SJSA1 (cell line): Measurements from ENCODE around the gene MBOAT7. TPM values are rescaled to one million over a fixed set of nuclear protein-coding genes. Genes with fewer than 3 reads are reported as not detected.

Experiments used
- DNase-seq, 2 experiments: peaks; one replicate each; pipeline ENCODE4 v3.0.0-alpha.2; 2015 to 2020; ENCODE audit warnings: low spot score in 2 of 2, low read depth in 1 of 2
- H3K27ac ChIP-seq: fragments of 250-450 bp; sonication (Bioruptor Pico); 2 replicates; pipeline ENCODE4 v1.5.1; 2020; ENCODE audit warnings: mild to moderate bottlenecking, moderate library complexity
- H3K27me3 ChIP-seq: fragments of 250-450 bp; sonication (Bioruptor Pico); replicated peaks from 2 replicates; pipeline ENCODE4 v1.5.1; 2020; ENCODE audit warnings: mild to moderate bottlenecking, moderate library complexity
- H3K36me3 ChIP-seq: fragments of 250-450 bp; sonication (Bioruptor Pico); 2 replicates; pipeline ENCODE4 v1.5.1; 2020; ENCODE audit warnings: mild to moderate bottlenecking
- H3K4me1 ChIP-seq: fragments of 250-450 bp; sonication (Bioruptor Pico); replicated peaks from 2 replicates; pipeline ENCODE4 v1.6.1; 2021; ENCODE audit warnings: mild to moderate bottlenecking
- H3K4me3 ChIP-seq: fragments of 250-450 bp; sonication (Bioruptor Pico); 2 replicates; pipeline ENCODE4 v1.5.1; 2020; ENCODE audit warnings: mild to moderate bottlenecking
- H3K9me3 ChIP-seq: fragments of 250-450 bp; sonication (Bioruptor Pico); replicated peaks from 2 replicates; pipeline ENCODE4 v1.5.1; 2020; ENCODE audit warnings: mild to moderate bottlenecking
- total RNA-seq: library from RNA; depleted of rRNA; stranded (reverse); fragments of >200 nt; shearing (Covaris generic); gene quantifications from 2 replicates; pipeline ENCODE4 v1.2.3, GENCODE V29; 2014

Gene MBOAT7
- total RNA-seq, 1 experiment from 2014 or later: 118 TPM

GRCh38 chr19:54147676-54148075, 41.7 kb downstream of the MBOAT7 start:
- Histone ChIP-seq H3K36me3 (peaks cover 98% of the 10 kb centered on the region), H3K4me1 (no peaks in the 10 kb centered on the region), H3K27ac (no peak overlapping the region), H3K4me3 (no peak overlapping the region), H3K9me3 (no peaks in the 10 kb centered on the region), H3K27me3 (no peaks in the 10 kb centered on the region)
- DNase-seq: no peak

GRCh38 chr19:54145541-54146158, 43.7 kb downstream of the MBOAT7 start:
- no peaks in the 10 kb centered on the region for H3K9me3 ChIP-seq
- H3K27me3 ChIP-seq: no peaks in the 10 kb centered on the region
- peaks cover 98% of the 10 kb centered on the region for H3K36me3 ChIP-seq
- no peak overlapping the region for H3K4me3 ChIP-seq
- no peaks in the 10 kb centered on the region for H3K4me1 ChIP-seq
- DNase-seq: no peak
- no peak overlapping the region for H3K27ac ChIP-seq

- H3K27me3 ChIP-seq: no peaks in the 10 kb centered on the region
- H3K9me3 ChIP-seq: no peaks in the 10 kb centered on the region
- peaks cover 8% of the 10 kb centered on the region for H3K4me1 ChIP-seq
- H3K4me3 ChIP-seq: no peak overlapping the region
- peaks cover 94% of the 10 kb centered on the region for H3K36me3 ChIP-seq
- no peak overlapping the region for H3K27ac ChIP-seq
- no peak for DNase-seq
These were observed 47.1 kb downstream of the MBOAT7 start for GRCh38 chr19:54142166-54142780.

GRCh38 chr19:54141356-54141755, 48.0 kb downstream of the MBOAT7 start:
- DNase-seq: no peak
- Histone ChIP-seq H3K27ac (no peak overlapping the region), H3K4me3 (no peak overlapping the region), H3K4me1 (peaks cover 9% of the 10 kb centered on the region), H3K27me3 (no peaks in the 10 kb centered on the region), H3K36me3 (peaks cover 85% of the 10 kb centered on the region), H3K9me3 (no peaks in the 10 kb centered on the region)

- DNase-seq: no peak
- H3K9me3 ChIP-seq: no peaks in the 10 kb centered on the region
- H3K4me1 ChIP-seq: peaks cover 18% of the 10 kb centered on the region
- H3K27me3 ChIP-seq: no peaks in the 10 kb centered on the region
- peaks cover 58% of the 10 kb centered on the region for H3K36me3 ChIP-seq
- peak overlapping the region; percentile 80 for H3K4me3 ChIP-seq
- no peak overlapping the region for H3K27ac ChIP-seq
These were observed 50.7 kb downstream of the MBOAT7 start for GRCh38 chr19:54138489-54139256.

GRCh38 chr19:54137699-54138488, 51.5 kb downstream of the MBOAT7 start, which contains the start of gene CNOT3:
Gene CNOT3 (plus strand): TSS chr19:54137762. CDS start chr19:54142979, 5,217 bp downstream.
- H3K9me3 ChIP-seq: no peaks in the 10 kb centered on the region
- peaks cover 51% of the 10 kb centered on the region for H3K36me3 ChIP-seq
- H3K4me3 ChIP-seq: peak within 1 kb of the TSS; percentile 80
- peak within 1 kb of the TSS; percentile 92 for H3K27ac ChIP-seq
- no peak for DNase-seq
- H3K4me1 ChIP-seq: peaks cover 18% of the 10 kb centered on the region
- no peaks in the 10 kb centered on the region for H3K27me3 ChIP-seq

- peak overlapping the region; percentile 92 for H3K27ac ChIP-seq
- H3K36me3 ChIP-seq: peaks cover 43% of the 10 kb centered on the region
- H3K9me3 ChIP-seq: no peaks in the 10 kb centered on the region
- H3K27me3 ChIP-seq: no peaks in the 10 kb centered on the region
- H3K4me3 ChIP-seq: peak overlapping the region; percentile 80
- DNase-seq: peak; percentile 100
- H3K4me1 ChIP-seq: peaks cover 18% of the 10 kb centered on the region
These were observed 52.3 kb downstream of the MBOAT7 start for GRCh38 chr19:54136864-54137698.

GRCh38 chr19:54136086-54136863, 53.1 kb downstream of the MBOAT7 start:
- peak in 1 of 2 experiments; percentile 35 for DNase-seq
- H3K36me3 ChIP-seq: peaks cover 43% of the 10 kb centered on the region
- H3K4me1 ChIP-seq: peaks cover 18% of the 10 kb centered on the region
- H3K9me3 ChIP-seq: no peaks in the 10 kb centered on the region
- peak overlapping the region; percentile 37 for H3K4me3 ChIP-seq
- no peak overlapping the region for H3K27ac ChIP-seq
- H3K27me3 ChIP-seq: no peaks in the 10 kb centered on the region

GRCh38 chr19:54133957-54134590, 55.3 kb downstream of the MBOAT7 start:
- H3K27ac ChIP-seq: no peak overlapping the region
- H3K9me3 ChIP-seq: no peaks in the 10 kb centered on the region

GRCh38 chr19:54133312-54133956, 55.9 kb downstream of the MBOAT7 start:
- Histone ChIP-seq H3K36me3 (peaks cover 29% of the 10 kb centered on the region), H3K9me3 (no peaks in the 10 kb centered on the region), H3K4me3 (no peak overlapping the region), H3K27me3 (no peaks in the 10 kb centered on the region), H3K27ac (no peak overlapping the region), H3K4me1 (peaks cover 10% of the 10 kb centered on the region)
- no peak for DNase-seq

More at GRCh38 chr19:54133957-54134590, 55.3 kb downstream of the MBOAT7 start:
- peaks cover 16% of the 10 kb centered on the region for H3K4me1 ChIP-seq
- DNase-seq: no peak
- H3K4me3 ChIP-seq: no peak overlapping the region
- peaks cover 29% of the 10 kb centered on the region for H3K36me3 ChIP-seq
- H3K27me3 ChIP-seq: no peaks in the 10 kb centered on the region

GRCh38 chr19:54129617-54129996, 59.8 kb downstream of the MBOAT7 start:
- Histone ChIP-seq H3K4me3 (no peak overlapping the region), H3K9me3 (no peaks in the 10 kb centered on the region), H3K27ac (no peak overlapping the region), H3K36me3 (peaks cover 59% of the 10 kb centered on the region), H3K4me1 (no peaks in the 10 kb centered on the region), H3K27me3 (no peaks in the 10 kb centered on the region)
- no peak for DNase-seq
